Neural cell (in vitro differentiated cells): ENCODE data around the gene FETUB.

Experiments used
- EP300 ChIP-seq: fragments of 450-650 bp; conservative IDR thresholded peaks from 2 replicates; pipeline ENCODE4 v1.6.1; 2014; ENCODE audit warnings: antibody characterized with exemption, mild to moderate bottlenecking, moderate library complexity; ENCODE audit not compliant: poor library complexity, severe bottlenecking
- EZH2 ChIP-seq: fragments of 200-600, 300-800 bp; shearing (Covaris generic), sonication (generic); IDR thresholded peaks from 2 replicates; pipeline ENCODE4 v1.6.1; 2014; ENCODE audit warnings: antibody characterized with exemption, low read length, borderline replicate concordance, mild to moderate bottlenecking; ENCODE audit not compliant: insufficient read depth, poor library complexity, severe bottlenecking
- TAF1 ChIP-seq: IDR thresholded peaks from 2 replicates; pipeline ENCODE4 v1.6.1; 2012; ENCODE audit warnings: low read depth
- TF ChIP-seq, protein P1 (sequence below): fragments of 450-650 bp; IDR thresholded peaks from 2 replicates; pipeline ENCODE4 v1.5.1; 2014; ENCODE audit warnings: antibody characterized with exemption, mild to moderate bottlenecking, moderate library complexity; ENCODE audit not compliant: poor library complexity, severe bottlenecking

DNA sequence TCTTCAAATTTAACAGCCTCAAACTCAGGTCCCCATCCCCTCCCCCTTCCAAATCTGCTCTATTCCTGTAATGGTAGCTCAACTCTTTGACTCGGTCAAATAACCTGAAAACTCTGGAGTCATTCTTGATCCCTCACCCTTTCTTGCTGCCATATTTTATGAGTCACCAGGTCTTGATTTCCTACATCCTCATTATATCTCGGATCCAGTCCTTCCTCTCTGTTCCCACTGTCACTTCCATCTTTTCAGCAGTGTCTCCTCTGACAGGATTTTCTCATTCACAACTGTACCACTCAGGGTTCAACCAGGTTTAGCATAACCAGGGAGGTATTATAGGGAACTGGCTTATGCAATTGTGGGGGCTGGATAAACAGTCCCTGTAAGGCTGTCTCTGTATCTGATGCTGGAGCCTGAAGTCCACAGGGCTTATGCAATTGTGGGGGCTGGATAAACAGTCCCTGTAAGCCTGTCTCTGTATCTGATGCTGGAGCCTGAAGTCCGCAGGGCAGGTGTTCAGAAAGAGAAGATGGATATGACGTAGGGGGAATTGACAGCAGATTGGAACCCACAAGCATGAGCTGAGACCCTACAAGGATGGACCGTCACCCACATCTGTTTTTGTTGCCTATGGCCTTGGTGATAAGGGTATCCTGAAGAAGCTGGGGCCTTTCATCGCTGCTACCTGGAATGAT lies 9.1 kb upstream of the FETUB start:
- TF ChIP-seq, protein P1, sequence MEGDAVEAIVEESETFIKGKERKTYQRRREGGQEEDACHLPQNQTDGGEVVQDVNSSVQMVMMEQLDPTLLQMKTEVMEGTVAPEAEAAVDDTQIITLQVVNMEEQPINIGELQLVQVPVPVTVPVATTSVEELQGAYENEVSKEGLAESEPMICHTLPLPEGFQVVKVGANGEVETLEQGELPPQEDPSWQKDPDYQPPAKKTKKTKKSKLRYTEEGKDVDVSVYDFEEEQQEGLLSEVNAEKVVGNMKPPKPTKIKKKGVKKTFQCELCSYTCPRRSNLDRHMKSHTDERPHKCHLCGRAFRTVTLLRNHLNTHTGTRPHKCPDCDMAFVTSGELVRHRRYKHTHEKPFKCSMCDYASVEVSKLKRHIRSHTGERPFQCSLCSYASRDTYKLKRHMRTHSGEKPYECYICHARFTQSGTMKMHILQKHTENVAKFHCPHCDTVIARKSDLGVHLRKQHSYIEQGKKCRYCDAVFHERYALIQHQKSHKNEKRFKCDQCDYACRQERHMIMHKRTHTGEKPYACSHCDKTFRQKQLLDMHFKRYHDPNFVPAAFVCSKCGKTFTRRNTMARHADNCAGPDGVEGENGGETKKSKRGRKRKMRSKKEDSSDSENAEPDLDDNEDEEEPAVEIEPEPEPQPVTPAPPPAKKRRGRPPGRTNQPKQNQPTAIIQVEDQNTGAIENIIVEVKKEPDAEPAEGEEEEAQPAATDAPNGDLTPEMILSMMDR, result no peak
- TF ChIP-seq TAF1 (no peak), EP300 (no peak), EZH2 (no peak)
